Heart left ventricle (tissue), 13 donors: ENCODE measurements around the gene SUPT3H.

Experiments used
- CTCF ChIP-seq, 12 donors: fragments of 200-600 bp; sonication (generic) in 4 of 12; IDR thresholded peaks; one replicate each; pipeline versions ENCODE4 v1.5.0 to v1.8.0; 2018 to 2022; ENCODE audit warnings: antibody characterized with exemption in 12 of 12, mild to moderate bottlenecking in 5 of 12
- POLR2A ChIP-seq, 2 donors: fragments of 450-650 bp; IDR thresholded peaks; one replicate each; pipeline ENCODE4 v1.6.1; 2017; ENCODE audit warnings: antibody characterized with exemption in 2 of 2, mild to moderate bottlenecking in 2 of 2, moderate library complexity in 2 of 2
- donor health status: ischemic (EF 13 %, LVEDD 7.1; RV severe dilation, severe dysfunction).
- donor health status: DM: no; HTN: yes; CAD: no.
- donor health status: DM: no; HTN: no; CAD: no.
- donor health status: ischemic (EF 25% LVEDD 6.9; RV normal size, moderate dysfunction).
- donor health status: ischemic (EF 25% LVEDD 5.7; RV mildly dilated, moderate dysfunction).
- donor health status: ischemic (EF 35%, LVEDD 5.7; RV mildly dilated, moderate dysfunction).
- donor health status: nonischemic (EF 11% LVEDD 7.7; RV severe dilation, severe dysfunction).
- donor health status: DM: yes; HTN: yes; CAD: no.
- donor health status: PGD.
- donor health status: ischemic (EF 29% LVEDD 5.4; RV normal size, mild dysfunction).
- donor health status: nonischemic (EF 23%, LVEDD 6.1; RV moderate dilation, normal function).

DNA sequence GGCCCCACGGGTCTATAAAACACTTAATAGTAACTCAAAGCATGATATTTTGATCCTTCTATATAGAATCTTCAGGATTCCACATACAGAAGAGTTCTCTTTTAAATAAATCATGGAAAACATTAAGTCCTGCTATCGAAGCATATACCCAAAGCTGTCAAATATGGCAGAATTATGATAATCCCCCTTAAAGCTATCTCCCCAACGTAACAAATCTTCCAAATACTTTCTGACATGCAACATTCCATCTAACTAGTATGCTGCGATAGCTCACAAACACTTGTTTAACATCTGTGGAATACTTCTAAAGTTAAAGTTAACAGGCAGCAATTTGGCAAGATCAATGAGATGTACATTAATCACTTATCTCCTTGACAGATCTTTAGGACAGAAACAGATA lies 420.6 kb downstream of the SUPT3H start:
- TF ChIP-seq CTCF (IDR thresholded peaks at IDR 0.05) = no peak
- no peak for TF ChIP-seq POLR2A (IDR thresholded peaks at IDR 0.05)
